DLD1 (cell line): ENCODE measurements around the gene FHIP2A.
"Not testable (repeated sequence)": the region's sequence is repeated elsewhere in the genome, so short reads cannot be mapped to it uniquely, and the experiment has no call there.

Experiments
- in situ Hi-C: cut with HindIII; loops from 2 replicates; pipeline ENCODE4 v1.10.0; 2017; ENCODE audit warnings: low sequenced_read_pairs

Gene FHIP2A

GRCh38 chr10:114821293-114821914 lies at the start of gene FHIP2A:
Gene FHIP2A (plus strand): TSS chr10:114821780. CDS start chr10:114822079, 299 bp downstream.
- in situ Hi-C loops: no loop called here

- in situ Hi-C loops: no loop called here
Observed at GRCh38 chr10:114772496-114773196, 48.9 kb upstream of the FHIP2A start.

- in situ Hi-C loops: no loop called here
Observed at GRCh38 chr10:114773197-114773532, 48.4 kb upstream of the FHIP2A start.

- in situ Hi-C loops: not testable (repeated sequence)
Observed at GRCh38 chr10:114775082-114775481, 46.5 kb upstream of the FHIP2A start.

- in situ Hi-C loops: no loop called here
Observed at GRCh38 chr10:114777415-114777814, 44.2 kb upstream of the FHIP2A start.

GRCh38 chr10:114779803-114780576 lies 41.6 kb upstream of the FHIP2A start:
- in situ Hi-C loops: no loop called here

- in situ Hi-C loops: no loop called here
Observed at GRCh38 chr10:114780577-114781184, 40.9 kb upstream of the FHIP2A start.

- in situ Hi-C loops: no loop called here
Observed at GRCh38 chr10:114782666-114783065, 38.9 kb upstream of the FHIP2A start.

- in situ Hi-C loops: no loop called here
Observed at GRCh38 chr10:114783686-114784085, 37.9 kb upstream of the FHIP2A start.

GRCh38 chr10:114786492-114786891 lies 35.1 kb upstream of the FHIP2A start:
- in situ Hi-C loops: not testable (repeated sequence)

- in situ Hi-C loops: not testable (repeated sequence)
Observed at GRCh38 chr10:114787131-114787530, 34.4 kb upstream of the FHIP2A start.

GRCh38 chr10:114791768-114792167 lies 29.8 kb upstream of the FHIP2A start:
- in situ Hi-C loops: no loop called here

- in situ Hi-C loops: no loop called here
Observed at GRCh38 chr10:114795039-114795438, 26.5 kb upstream of the FHIP2A start.

- in situ Hi-C loops: no loop called here
Observed at GRCh38 chr10:114800361-114800760, 21.2 kb upstream of the FHIP2A start.

- in situ Hi-C loops: no loop called here
Observed at GRCh38 chr10:114801411-114801813, 20.2 kb upstream of the FHIP2A start.

GRCh38 chr10:114802177-114802576 lies 19.4 kb upstream of the FHIP2A start:
- in situ Hi-C loops: no loop called here

GRCh38 chr10:114806562-114807391 lies 14.8 kb upstream of the FHIP2A start:
- in situ Hi-C loops: no loop called here

GRCh38 chr10:114808982-114809381 lies 12.6 kb upstream of the FHIP2A start:
- in situ Hi-C loops: no loop called here

GRCh38 chr10:114810926-114811325 lies 10.7 kb upstream of the FHIP2A start:
- in situ Hi-C loops: no loop called here

- in situ Hi-C loops: no loop called here
Observed at GRCh38 chr10:114811862-114812261, 9.7 kb upstream of the FHIP2A start.

- in situ Hi-C loops: no loop called here
Observed at GRCh38 chr10:114815791-114816190, 5.8 kb upstream of the FHIP2A start.
